ENCODE results near the gene PARP3. TPM values are rescaled to one million over a fixed set of nuclear protein-coding genes. Genes with fewer than 3 reads are reported as not detected.

The PARP3 gene
- total and polyA plus RNA-seq, 9 of the 15 experiments (the other 6 are each of a cell fraction or from before 2014, with no cell fraction given), result 0.46 to 6.6 (median 4.5) TPM

- peaks cover 45% of the 10 kb centered on the region for H3K79me2 ChIP-seq (ENCODE audit: control insufficient read depth, insufficient read depth, low read length)
- ChIA-PET CTCF (ENCODE audit: low intra/inter-chr PET ratio) (no interaction called here), POLR2A (no interaction called here)
- H3K9me1 ChIP-seq (ENCODE audit: control insufficient read depth, insufficient read depth, low read length), result peaks cover 3% of the 10 kb centered on the region
- peak overlapping the region in 1 of 2 experiments; percentile 68; a peak in 2 of 4 replicates for H3K9ac ChIP-seq (ENCODE audit: insufficient read depth in 1 of 2, low read depth in 2 of 2, low read length in 2 of 2)
- no peaks in the 10 kb centered on the region for H3K27me3 ChIP-seq (ENCODE audit: control insufficient read depth in 2 of 2, insufficient read depth in 2 of 2, low read length in 2 of 2)
- no peak overlapping the region for H2AFZ ChIP-seq (ENCODE audit: low read depth, low read length)
- no TSS peak for BruUV-seq (replicated peaks)
- WGBS (ENCODE audit: insufficient coverage, low coverage, missing lambda C conversion rate), result 88% methylated on average over 9 of the region's 11 CpGs
- peaks cover 18 to 75% of the 10 kb centered on the region in 2 experiments for H3K4me1 ChIP-seq (replicated peaks in 1 of 2; ENCODE audit: control insufficient read depth in 2 of 2, insufficient read depth in 2 of 2, low read length in 2 of 2)
- intact Hi-C loops (cut with micrococcal nuclease), result no loop called here
- ATAC-seq, result no peak
- H4K20me1 ChIP-seq (replicated peaks; ENCODE audit: control insufficient read depth, insufficient read depth, low read length), result 0 out of 2 replicates have a peak, but pooled peaks cover 4% of the 10 kb centered on the region
- DNase-seq (ENCODE audit: extremely low read depth in 1 of 4, low spot score in 3 of 4), result no peak
- H3K9me3 ChIP-seq (replicated peaks; ENCODE audit: control insufficient read depth, insufficient read depth, low read depth, low read length), result no peaks in the 10 kb centered on the region
- in situ Hi-C loops (cut with MboI), result no loop called here
- TF ChIP-seq RBFOX2 (IDR thresholded peaks at IDR 0.05; ENCODE audit: low read depth, low read length) (peak; percentile 37; the same call in 1 of the 2 replicates), ZNF696 (CRISPR knock-in tag; conservative IDR thresholded peaks at IDR 0.05) (no peak), RAD21 (CRISPR knock-in tag; conservative IDR thresholded peaks at IDR 0.05 in 1 of 2, IDR thresholded peaks at IDR 0.05 in 1 of 2) (no peak)
- H3K4me2 ChIP-seq (ENCODE audit: insufficient read depth, low read length), result no peak overlapping the region
- no peak overlapping the region for H3K4me3 ChIP-seq
- no peak overlapping the region for H3K27ac ChIP-seq (ENCODE audit: extremely low read depth, low read depth, low read length)
- peaks cover 38% of the 10 kb centered on the region; the same call in 1 of the 3 replicates for H3K36me3 ChIP-seq (ENCODE audit: control insufficient read depth, insufficient read depth, low read length)
- no peak for FAIRE-seq
These were observed 29.2 kb downstream of the PARP3 start for GRCh38 chr3:51971350-51971749.

GRCh38 chr3:51974277-51974962 lies 32.3 kb downstream of the PARP3 start:
- Histone ChIP-seq H3K9me1 (ENCODE audit: control insufficient read depth, insufficient read depth, low read length) (no peaks in the 10 kb centered on the region), H3K4me3 (peak overlapping the region; percentile 62), H3K9ac (ENCODE audit: insufficient read depth in 1 of 2, low read depth in 2 of 2, low read length in 2 of 2) (peak overlapping the region; percentile 84 to 99), H3K27me3 (ENCODE audit: control insufficient read depth in 2 of 2, insufficient read depth in 2 of 2, low read length in 2 of 2) (no peaks in the 10 kb centered on the region), H3K36me3 (ENCODE audit: control insufficient read depth, insufficient read depth, low read length) (peaks cover 28% of the 10 kb centered on the region; the same call in 1 of the 3 replicates), H3K27ac (ENCODE audit: extremely low read depth, low read depth, low read length) (peak overlapping the region; percentile 98), H2AFZ (ENCODE audit: low read depth, low read length) (peak overlapping the region; percentile 88), H3K4me1 (replicated peaks in 1 of 2; ENCODE audit: control insufficient read depth in 2 of 2, insufficient read depth in 2 of 2, low read length in 2 of 2) (peaks cover 24 to 59% of the 10 kb centered on the region in 2 experiments), H3K4me2 (ENCODE audit: insufficient read depth, low read length) (peak overlapping the region; percentile 92), H3K9me3 (replicated peaks; ENCODE audit: control insufficient read depth, insufficient read depth, low read depth, low read length) (no peaks in the 10 kb centered on the region), H4K20me1 (replicated peaks; ENCODE audit: control insufficient read depth, insufficient read depth, low read length) (0 out of 2 replicates have a peak, but pooled peaks cover 4% of the 10 kb centered on the region), H3K79me2 (ENCODE audit: control insufficient read depth, insufficient read depth, low read length) (peaks cover 45% of the 10 kb centered on the region)
- peak; percentile 21 for ATAC-seq
- DNase-seq (ENCODE audit: extremely low read depth in 1 of 4, low spot score in 3 of 4), result peak in 2 of 4 experiments; percentile 29 to 45
- CTCF ChIA-PET (ENCODE audit: low intra/inter-chr PET ratio), result no interaction called here
- POLR2A ChIA-PET, result interaction anchor here (0.5 to 3.6 kb wide), 11 partner anchors 8 to 136 kb away, joined by 3 to 27 read pairs (median 4); partner anchors contain the start of genes ACY1 and RPL29
- FAIRE-seq, result peak; percentile 68
- intact Hi-C loops (cut with micrococcal nuclease) (loop anchor here (1.0 kb wide), 1 partner anchor 32 kb away; the partner anchor contains the start of gene PARP3), in situ Hi-C loops (cut with MboI) (no loop called here)
- no TSS peak for BruUV-seq (replicated peaks)
- 10% methylated on average over 19 of the region's 30 CpGs for WGBS (ENCODE audit: insufficient coverage, low coverage, missing lambda C conversion rate)
- TF ChIP-seq NCOA2 (IDR thresholded peaks at IDR 0.05; ENCODE audit: partially characterized antibody in 2 of 2) (no peak), ZNF41 (CRISPR knock-in tag; conservative IDR thresholded peaks at IDR 0.05) (no peak), MAFG (tag; conservative IDR thresholded peaks at IDR 0.05) (no peak), EZH2 (IDR thresholded peaks at IDR 0.05; ENCODE audit: borderline replicate concordance, low read depth, low read length) (no peak), NR2C2 (CRISPR knock-in tag; IDR thresholded peaks at IDR 0.05) (no peak), NR2C2 (tag; IDR thresholded peaks at IDR 0.05) (peak; percentile 3; the same call in 1 of the 2 replicates), CHCHD3 (CRISPR knock-in tag; IDR thresholded peaks at IDR 0.05) (no peak), ZNF79 (CRISPR knock-in tag; IDR thresholded peaks at IDR 0.05; ENCODE audit: low read depth) (no peak), NUFIP1 (IDR thresholded peaks at IDR 0.05; ENCODE audit: partially characterized antibody) (no peak), ZNF232 (CRISPR knock-in tag; IDR thresholded peaks at IDR 0.05) (0 out of 2 replicates have a peak, but pooled peaks have one; percentile 42)
